HEK293 (cell line): ENCODE data around the gene KCTD1.

Experiments used
- CTCF ChIA-PET: fragments of 350-600 bp; formaldehyde crosslinking; extraction: SDS; loops from one replicate; lab custom pipeline; 2021; ENCODE audit warnings: antibody characterized with exemption; lab: Yijun Ruan, JAX
- POLR2A ChIA-PET: fragments of 300-600 bp; formaldehyde crosslinking; extraction: SDS; loops from one replicate; lab custom pipeline; 2020; ENCODE audit warnings: antibody characterized with exemption, inconsistent platforms; lab: Yijun Ruan, JAX
- H3K27ac ChIP-seq: fragments of 200-500 bp; sonication (Bioruptor generic); 2 replicates; pipeline ENCODE4 v1.5.1; 2014; ENCODE audit warnings: low read depth, low read length, control low read depth, inconsistent platforms; ENCODE audit errors: extremely low read depth
- H3K36me3 ChIP-seq, 2 experiments: fragments of 200-500 bp in 1 of 2; sonication (Bioruptor generic) in 1 of 2; 1 replicate in 1 of 2; 2 replicates in 1 of 2; pipeline ENCODE4 v1.5.1; 2014 to 2017; ENCODE audit warnings: inconsistent platforms in 2 of 2, low read length in 2 of 2; ENCODE audit not compliant: control insufficient read depth in 2 of 2, insufficient read depth in 1 of 2
- H3K4me1 ChIP-seq: fragments of 200-500 bp; sonication (Bioruptor generic); 2 replicates; pipeline ENCODE4 v1.5.1; 2014; ENCODE audit warnings: mild to moderate bottlenecking, low read length, inconsistent platforms; ENCODE audit not compliant: control insufficient read depth, insufficient read depth
- H3K4me3 ChIP-seq: 2 replicates; pipeline ENCODE4 v1.5.1; 2011; ENCODE audit warnings: low read depth, mild to moderate bottlenecking, control low read depth, low read length, moderate library complexity
- H3K9me3 ChIP-seq: fragments of 200-500 bp; sonication (Bioruptor generic); 2 replicates; pipeline ENCODE4 v1.5.1; 2014; ENCODE audit warnings: low read depth, low read length, inconsistent platforms; ENCODE audit not compliant: control insufficient read depth, insufficient read depth
- ATF2 ChIP-seq: fragments of 450-650 bp; formaldehyde crosslinking; IDR thresholded peaks from 2 replicates; pipeline ENCODE4 v1.5.1; 2016; ENCODE audit warnings: missing biosample characterization, missing genetic modification characterization, low read depth
- PBX3 ChIP-seq: sonication (generic); formaldehyde crosslinking; IDR thresholded peaks from 2 replicates; pipeline ENCODE4 v1.8.1; 2022; ENCODE audit warnings: mild to moderate bottlenecking, moderate library complexity, missing genetic modification reagents
- ZBTB26 ChIP-seq: fragments of 450-650 bp; formaldehyde crosslinking; optimal IDR thresholded peaks from 2 replicates; pipeline ENCODE3; 2016; ENCODE audit warnings: missing biosample characterization, mild to moderate bottlenecking, missing genetic modification characterization
- ZNF148 ChIP-seq: fragments of 450-650 bp; formaldehyde crosslinking; IDR thresholded peaks from 2 replicates; pipeline ENCODE4 v1.5.0; 2017; ENCODE audit warnings: missing biosample characterization, missing genetic modification characterization, borderline replicate concordance
- ZNF174 ChIP-seq: fragments of 450-650 bp; formaldehyde crosslinking; IDR thresholded peaks from 2 replicates; pipeline ENCODE4 v1.5.0; 2017; ENCODE audit warnings: missing biosample characterization, mild to moderate bottlenecking, missing genetic modification characterization
- ZNF18 ChIP-seq: fragments of 450-650 bp; formaldehyde crosslinking; IDR thresholded peaks from 2 replicates; pipeline ENCODE4 v1.5.1; 2016; ENCODE audit warnings: missing biosample characterization, missing genetic modification characterization
- ZNF350 ChIP-seq: fragments of 450-650 bp; formaldehyde crosslinking; IDR thresholded peaks from 2 replicates; pipeline ENCODE4 v1.5.0; 2017; ENCODE audit warnings: missing biosample characterization, mild to moderate bottlenecking, missing genetic modification characterization
- ZNF416 ChIP-seq: fragments of 450-650 bp; formaldehyde crosslinking; IDR thresholded peaks from 2 replicates; pipeline ENCODE4 v1.5.1; 2016; ENCODE audit warnings: missing biosample characterization, missing genetic modification characterization
- ZNF426 ChIP-seq: fragments of 450-650 bp; formaldehyde crosslinking; IDR thresholded peaks from 2 replicates; pipeline ENCODE4 v1.5.1; 2017; ENCODE audit warnings: missing biosample characterization, missing genetic modification characterization, mild to moderate bottlenecking, inconsistent platforms, moderate library complexity
- ZNF529 ChIP-seq: fragments of 450-650 bp; formaldehyde crosslinking; IDR thresholded peaks from 2 replicates; pipeline ENCODE4 v1.5.1; 2017; ENCODE audit warnings: missing genetic modification characterization, missing biosample characterization; ENCODE audit not compliant: insufficient replicate concordance
- ZNF629 ChIP-seq: fragments of 450-650 bp; formaldehyde crosslinking; IDR thresholded peaks from 2 replicates; pipeline ENCODE4 v1.5.1; 2017; ENCODE audit warnings: missing biosample characterization, missing genetic modification characterization
- ZNF776 ChIP-seq: fragments of 450-650 bp; formaldehyde crosslinking; IDR thresholded peaks from 2 replicates; pipeline ENCODE4 v1.5.0; 2017; ENCODE audit warnings: missing biosample characterization, missing genetic modification characterization, borderline replicate concordance

The KCTD1 gene

GRCh38 chr18:26424428-26425147 is 123.8 kb downstream of the KCTD1 start (continued):
- TF ChIP-seq ATF2 (no peak), PBX3 (CRISPR knock-in tag) (no peak), ZBTB26 (tag by site-specific recombination) (no peak)
- TF ChIP-seq, all 188 proteins: peak for 0

- POLR2A ChIA-PET = no interaction called here
Measured at GRCh38 chr18:26422472-26423162, 125.7 kb downstream of the KCTD1 start.

More at GRCh38 chr18:26422472-26423162, 125.7 kb downstream of the KCTD1 start:
- no peak overlapping the region for H3K27ac ChIP-seq
- H3K4me3 ChIP-seq = no peak overlapping the region
- H3K9me3 ChIP-seq = no peaks in the 10 kb centered on the region
- TF ChIP-seq ZNF148 (tag by site-specific recombination) = no peak
- TF ChIP-seq ZNF629 = no peak
- TF ChIP-seq ZNF416 = no peak
- TF ChIP-seq ZBTB26 (tag by site-specific recombination) = no peak
- no peak for TF ChIP-seq ZNF776 (tag by site-specific recombination)
- TF ChIP-seq ZNF529 (tag by site-specific recombination) = no peak
- no peak for TF ChIP-seq ZNF174
- no peak for TF ChIP-seq ZNF18 (tag by site-specific recombination)
- no peak for TF ChIP-seq ZNF350 (tag by site-specific recombination)
- no peak for TF ChIP-seq ZNF426 (tag by site-specific recombination)
- TF ChIP-seq, all 188 proteins: peak for 0
- CTCF ChIA-PET = no interaction called here
- no peaks in the 10 kb centered on the region for H3K4me1 ChIP-seq
- H3K36me3 ChIP-seq = no peaks in the 10 kb centered on the region
